ENCODE data around the gene DNAJC17.

DNAJC17 gene

DNA sequence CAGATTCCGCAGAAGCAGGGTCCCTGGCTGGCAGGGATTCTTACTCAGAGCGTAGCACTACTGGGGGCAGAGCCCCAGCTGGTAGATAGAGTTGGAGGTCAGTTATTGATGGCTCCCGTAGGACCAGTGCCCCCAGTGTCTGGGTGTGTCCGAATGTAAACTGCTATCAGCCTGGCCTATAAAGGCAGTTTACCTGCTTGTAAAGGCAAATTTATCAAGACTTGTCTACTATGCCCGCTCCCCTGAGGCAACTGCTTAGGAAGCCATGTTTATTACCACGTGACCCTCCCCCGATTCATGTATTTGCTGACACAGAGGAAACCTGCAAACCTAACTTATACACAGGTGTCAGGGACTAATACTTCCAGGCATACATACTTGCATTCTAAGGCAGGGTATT, 21.8 kb upstream of the DNAJC17 start:
- no peak for DNase-seq

- DNase-seq: no peak
These were observed 21.3 kb upstream of the DNAJC17 start, which contains the start of gene PPP1R14D for GRCh38 chr15:40828447-40829036. Gene PPP1R14D, minus strand, starts transcription at chr15:40828708. Its CDS starts 67 bp downstream, at chr15:40828641.

- DNase-seq: no peak
These were observed 19.3 kb upstream of the DNAJC17 start for GRCh38 chr15:40826423-40827075.

DNA sequence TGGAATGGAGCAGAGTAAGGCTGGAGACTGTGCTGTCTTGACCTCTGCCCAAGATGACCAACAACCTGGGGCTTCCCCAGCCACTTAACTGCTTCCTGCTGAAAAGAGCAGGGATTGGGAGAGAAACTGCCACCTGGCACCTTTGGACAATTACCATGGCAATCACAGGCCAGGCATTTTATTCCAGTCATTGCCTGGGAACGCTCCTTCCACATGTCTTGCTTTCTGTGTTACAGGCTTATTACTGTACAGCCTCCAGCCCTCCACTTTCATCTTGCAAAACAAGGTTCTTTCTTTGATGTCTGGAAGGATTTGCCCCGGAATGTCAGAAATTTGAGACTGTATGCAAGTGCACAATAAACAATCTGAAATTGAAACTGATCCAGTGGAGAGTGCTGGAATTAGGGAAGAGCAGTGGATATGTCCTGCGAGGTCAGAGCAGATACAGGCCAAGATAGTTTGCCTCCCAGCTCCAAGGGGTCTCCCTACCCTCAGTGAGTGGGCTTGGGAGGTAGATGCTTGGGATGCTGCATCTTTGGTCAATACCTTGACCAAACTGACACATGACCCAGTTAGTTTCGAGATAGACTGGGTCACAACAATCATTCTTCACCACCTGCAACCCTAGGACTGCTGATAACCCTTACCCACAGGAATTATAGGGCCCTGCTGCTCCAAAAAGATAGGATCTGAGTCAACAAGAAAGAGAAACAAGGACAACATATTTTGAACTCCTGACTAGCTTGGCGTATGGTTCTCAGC, 18.6 kb upstream of the DNAJC17 start:
- no peak for DNase-seq

DNA sequence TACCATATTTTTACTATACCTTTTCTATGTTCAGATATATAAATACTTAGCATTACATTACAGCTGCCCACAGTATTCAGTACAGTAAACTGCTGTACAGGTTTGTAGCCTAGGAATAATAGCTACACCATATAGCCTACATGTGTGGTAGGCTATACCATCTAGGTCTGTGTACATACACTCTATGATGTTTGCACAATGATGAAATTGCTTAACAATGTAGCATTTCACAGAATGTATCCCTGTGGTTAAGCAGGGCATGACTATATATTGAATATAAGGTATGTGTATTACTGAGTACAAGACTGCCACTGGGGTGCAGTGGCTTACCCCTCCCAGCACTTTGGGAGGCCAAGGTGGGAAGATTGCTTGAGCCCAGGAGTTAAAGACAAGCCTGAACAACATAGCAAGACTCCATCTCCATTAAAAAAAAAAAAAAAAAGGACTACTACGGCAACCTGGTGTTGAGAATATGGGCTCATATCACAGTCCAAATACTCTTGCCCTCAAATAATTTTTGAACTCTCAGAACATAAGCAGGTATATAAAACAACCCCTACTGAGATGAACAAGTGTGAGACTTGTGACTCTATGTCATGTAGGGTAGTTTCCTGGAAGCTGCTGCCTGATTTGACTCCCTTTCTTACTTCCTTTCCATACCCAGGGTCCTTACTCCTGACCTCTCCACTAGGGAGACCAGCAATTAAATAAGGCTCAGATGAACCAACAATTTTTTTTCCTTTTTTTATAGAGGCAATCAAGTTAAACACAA, 16.5 kb upstream of the DNAJC17 start:
- no peak for DNase-seq

- DNase-seq: no peak
These were observed 13.9 kb upstream of the DNAJC17 start for GRCh38 chr15:40821195-40821594.

DNA sequence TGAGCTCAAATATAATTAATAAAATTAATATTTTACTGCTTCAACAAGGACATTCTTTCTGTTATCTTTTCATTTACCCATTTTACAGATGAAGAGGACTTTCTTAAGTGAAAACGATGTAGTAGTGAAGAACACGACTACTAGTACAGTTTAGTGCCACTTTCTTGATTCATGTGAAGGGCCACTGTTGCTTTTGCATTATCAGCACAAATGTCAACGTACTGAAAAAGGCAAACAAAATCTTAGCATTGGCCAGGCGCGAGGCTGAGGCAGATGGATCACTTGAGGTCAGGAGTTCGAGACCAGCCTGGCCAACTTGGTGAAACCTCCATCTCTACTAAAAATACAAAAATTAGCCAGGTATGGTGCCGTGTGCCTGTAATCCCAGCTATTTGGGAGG, 11.8 kb upstream of the DNAJC17 start:
- no peak for DNase-seq

DNA sequence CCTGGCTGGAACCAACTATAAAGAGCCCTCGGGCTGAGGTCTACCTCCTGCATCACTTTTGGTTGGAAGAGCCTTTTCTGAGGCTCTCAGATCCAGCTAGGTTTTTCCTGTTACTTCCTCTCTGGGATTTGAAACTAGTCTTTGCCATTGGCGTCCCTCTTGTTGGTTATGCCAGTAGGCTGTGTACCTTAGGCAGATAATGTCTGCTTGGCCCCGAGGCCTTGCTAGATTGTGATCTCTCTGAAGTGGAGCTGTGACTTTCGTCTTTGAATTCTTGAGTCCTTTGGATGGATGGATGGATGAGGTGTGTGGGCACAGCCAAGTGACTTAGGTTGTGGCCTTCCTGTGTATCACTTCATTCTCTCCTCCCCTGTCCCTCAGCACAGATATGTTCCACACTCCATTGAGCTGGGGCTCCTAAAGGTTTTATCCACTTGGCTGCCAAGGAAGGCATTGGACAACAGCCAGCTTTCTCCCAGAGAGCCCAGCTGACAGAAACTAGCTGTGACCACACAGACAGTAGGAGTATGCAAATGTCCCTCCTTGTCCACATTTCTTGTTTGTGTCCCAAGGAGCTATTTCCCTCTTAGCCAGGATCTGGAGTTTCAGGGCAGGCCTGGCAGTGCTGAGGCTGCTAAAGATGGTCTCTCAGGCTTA, 7.9 kb upstream of the DNAJC17 start:
- peak; percentile 52 for DNase-seq

DNA sequence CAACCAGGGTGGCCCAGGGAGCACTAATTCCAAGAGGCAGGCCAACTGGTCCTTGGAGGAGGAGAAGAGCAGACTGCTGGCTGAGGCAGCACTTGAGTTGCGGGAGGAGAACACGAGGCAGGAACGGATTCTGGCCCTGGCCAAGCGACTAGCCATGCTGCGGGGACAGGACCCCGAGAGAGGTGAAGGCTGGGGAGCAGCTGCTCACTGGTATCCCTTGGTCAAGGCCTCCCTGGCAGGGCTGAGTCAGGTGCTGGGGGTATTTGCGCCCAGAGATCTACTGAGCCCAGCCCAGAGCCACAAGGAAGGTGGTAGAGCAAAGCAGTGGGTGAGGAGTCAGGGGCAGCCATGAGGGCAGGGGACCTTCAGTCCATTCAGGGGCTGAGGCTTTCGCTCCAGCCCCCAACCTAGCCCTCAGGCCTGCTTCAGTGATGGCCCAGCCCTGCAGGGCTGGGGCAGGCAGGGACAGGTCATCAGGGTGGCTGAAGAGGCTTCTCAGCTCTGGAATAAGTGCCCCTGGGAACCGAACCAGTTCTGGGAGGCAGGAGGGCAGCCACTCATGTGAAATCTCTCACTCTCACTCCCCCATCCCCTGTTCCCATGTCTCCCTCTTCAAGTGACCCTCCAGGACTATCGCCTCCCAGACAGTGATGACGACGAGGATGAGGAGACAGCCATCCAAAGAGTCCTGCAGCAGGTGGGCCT, 5.6 kb upstream of the DNAJC17 start:
- no peak for DNase-seq

DNA sequence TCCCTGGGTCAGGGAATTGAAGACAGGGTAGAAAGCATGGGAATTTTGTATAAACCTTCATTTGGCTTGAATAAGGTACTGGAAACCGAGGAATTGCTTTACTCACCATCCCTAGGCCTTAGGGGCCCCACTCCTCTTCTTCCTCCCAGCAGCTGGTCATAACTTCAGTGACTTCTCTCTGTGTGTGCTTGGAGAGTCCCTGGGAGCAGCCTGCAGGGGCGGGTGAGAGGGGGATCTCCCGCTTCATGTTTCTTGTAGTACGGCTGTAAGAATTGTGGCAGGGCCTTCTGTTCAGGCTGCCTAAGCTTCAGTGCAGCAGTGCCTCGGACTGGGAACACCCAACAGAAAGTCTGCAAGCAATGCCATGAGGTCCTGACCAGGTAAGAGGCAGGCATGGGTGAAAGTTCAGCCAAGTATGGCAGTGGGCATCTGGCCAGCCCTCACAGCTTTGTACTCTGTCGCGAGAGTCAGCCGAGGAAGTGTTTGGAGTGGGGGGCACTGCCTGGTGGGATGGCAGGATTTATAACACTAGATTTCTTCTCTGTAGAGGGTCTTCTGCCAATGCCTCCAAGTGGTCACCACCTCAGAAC, 1.7 kb upstream of the DNAJC17 start:
- DNase-seq: no peak

DNA sequence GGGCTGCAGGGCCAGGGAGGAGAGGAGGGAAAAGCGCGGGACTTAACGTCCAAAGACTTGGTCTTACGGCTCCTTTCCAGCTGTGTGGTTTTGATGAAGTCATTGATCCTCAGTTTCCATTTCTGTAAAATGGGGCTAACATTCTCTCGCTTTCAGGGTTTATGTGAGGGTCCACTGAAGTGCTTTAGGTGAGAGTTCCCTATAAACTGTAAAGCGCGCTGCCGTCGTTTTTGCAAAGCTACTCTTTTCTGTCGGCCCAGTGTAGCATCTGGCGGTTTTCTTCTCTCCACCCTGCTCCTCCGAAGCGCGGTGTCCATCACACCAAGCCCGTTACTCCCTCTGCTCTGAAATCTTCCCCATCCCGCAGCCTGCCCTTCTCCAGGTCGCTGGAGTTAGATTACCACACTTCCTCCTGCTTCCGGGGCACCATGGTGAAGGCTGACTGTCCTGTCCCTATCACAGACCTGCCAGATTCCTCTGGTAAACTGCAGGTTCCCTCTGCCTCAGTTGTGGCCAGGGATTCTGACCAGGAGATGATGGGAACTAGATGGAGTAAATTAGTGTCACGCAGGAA, 702 bp upstream of the DNAJC17 start:
- DNase-seq: no peak

DNA sequence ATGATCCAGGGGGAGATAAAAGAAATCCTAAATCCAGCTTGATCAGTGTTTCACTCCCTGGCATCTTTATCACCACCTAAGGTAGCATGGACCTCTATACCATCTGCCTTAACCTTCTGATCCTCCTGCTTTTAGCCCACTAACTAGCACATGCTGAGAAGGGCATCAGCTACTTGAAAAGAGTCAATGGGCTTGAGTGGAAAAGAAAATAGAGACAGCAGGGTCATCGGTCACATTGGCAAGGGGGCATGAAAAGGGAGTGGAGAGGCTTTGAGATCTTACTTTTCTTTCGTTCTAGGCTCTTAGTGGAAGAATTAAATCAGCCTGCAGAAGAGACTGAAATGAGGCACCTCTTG, 623 bp downstream of the DNAJC17 start:
- DNase-seq: peak; percentile 58

DNA sequence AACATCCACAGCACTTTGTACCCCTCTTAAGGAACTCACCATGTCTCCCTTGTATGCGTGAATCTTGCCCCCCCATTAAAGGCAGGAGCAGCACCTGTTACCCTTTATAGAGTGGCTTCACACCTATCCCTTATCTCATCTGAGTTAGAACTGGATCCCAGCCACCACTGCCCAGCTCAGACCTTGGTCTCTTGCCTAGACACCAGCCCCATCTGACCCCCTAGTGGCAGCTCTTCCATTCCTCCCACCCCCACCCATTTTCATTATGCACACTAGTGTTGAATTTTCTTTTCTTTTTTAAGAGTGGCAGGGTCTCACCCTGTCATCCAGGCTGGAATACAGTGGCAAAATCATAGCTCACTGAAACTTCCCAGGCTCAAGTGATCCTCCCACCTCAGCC, 3.6 kb downstream of the DNAJC17 start:
- DNase-seq: no peak

- no peak for DNase-seq
These were observed 4.2 kb downstream of the DNAJC17 start for GRCh38 chr15:40803076-40803475.

DNA sequence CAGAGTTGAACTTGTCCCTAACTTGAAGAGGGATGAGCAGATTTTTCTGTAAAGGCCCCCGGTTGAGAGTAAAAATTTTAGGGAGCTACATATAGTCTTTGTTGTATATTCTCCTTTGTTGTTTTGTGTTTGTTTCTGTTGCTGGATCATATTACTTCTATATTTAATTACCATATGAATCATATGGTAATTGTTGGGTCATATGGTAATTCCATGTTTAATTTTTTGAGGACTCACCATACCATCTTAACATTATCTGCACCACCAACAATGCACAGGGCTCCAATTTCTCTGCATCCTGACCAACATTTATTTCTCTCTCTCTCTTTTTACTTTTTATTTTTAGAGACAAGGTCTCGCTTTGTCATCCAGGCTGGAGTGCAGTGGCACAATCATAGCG, 7.8 kb downstream of the DNAJC17 start:
- DNase-seq: no peak

- DNase-seq: no peak
These were observed 10.8 kb downstream of the DNAJC17 start for GRCh38 chr15:40796512-40796911.

DNA sequence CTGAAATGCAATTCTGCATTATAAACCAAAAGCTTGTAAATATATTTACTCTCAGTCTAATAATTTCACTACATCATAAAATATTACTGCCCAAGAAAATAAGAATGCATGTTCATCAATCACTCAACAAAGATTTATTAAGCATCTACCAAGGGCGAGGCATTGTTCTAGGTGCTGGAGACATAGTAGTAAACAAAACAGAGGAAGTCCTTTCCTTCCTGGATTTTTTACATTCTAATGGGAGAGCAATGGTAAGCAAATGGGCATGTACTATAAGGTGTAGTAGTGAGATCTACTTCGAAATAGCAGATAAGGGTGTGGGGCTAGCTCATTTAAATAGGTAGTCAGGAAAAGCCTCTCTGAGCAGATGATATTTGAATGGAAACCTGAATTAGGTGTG, 11.2 kb downstream of the DNAJC17 start:
- no peak for DNase-seq

DNA sequence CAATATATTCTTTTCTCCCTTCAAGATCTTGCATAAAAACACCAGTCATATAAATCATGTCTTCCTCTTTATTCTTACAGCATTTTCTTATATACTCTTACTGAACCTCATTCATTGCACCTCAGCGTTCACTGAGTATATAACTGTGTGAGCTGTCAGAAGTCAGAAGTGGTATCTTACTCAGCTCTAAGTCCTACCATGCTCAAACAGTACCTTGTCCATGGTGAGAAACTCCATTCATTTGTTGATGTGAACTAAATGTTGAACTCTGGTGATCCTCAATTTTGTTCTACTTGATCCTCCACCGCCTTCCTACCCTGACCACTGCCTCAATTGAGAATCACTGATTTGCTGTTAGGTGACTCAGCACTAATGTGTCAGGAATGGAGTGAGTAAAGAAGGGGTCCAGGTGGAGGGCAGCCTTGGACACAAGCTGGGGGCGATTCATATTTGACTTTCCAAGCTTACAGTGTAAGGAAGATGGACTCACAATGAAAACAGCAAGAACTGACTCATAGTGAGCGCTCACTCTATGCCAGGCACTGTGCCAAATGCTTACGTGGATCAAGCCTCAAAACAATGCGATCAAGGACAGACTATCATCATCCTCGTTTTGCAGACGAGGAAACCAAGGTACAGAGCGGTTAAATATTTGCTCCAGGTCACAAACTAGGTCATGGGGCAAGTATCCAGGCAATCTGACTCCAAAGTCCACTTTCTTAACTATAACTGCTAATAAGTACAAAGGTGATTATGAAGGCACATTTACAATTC, 13.9 kb downstream of the DNAJC17 start:
- DNase-seq: no peak

- DNase-seq: no peak
These were observed 14.9 kb downstream of the DNAJC17 start for GRCh38 chr15:40792394-40792793.

- DNase-seq: no peak
These were observed 16.6 kb downstream of the DNAJC17 start for GRCh38 chr15:40790718-40791117.

GRCh38 chr15:40789999-40790398, 17.3 kb downstream of the DNAJC17 start:
- no peak for DNase-seq

All from NCI-H82 (cell line).